ENCODE data around the gene NR1D2. TPM values are rescaled to one million over a fixed set of nuclear protein-coding genes. Genes with fewer than 3 reads are reported as not detected.

NR1D2 gene
- total RNA-seq, 4 donors from 2014 or later: 36.9 to 52.1 (median 41.5) TPM

DNA sequence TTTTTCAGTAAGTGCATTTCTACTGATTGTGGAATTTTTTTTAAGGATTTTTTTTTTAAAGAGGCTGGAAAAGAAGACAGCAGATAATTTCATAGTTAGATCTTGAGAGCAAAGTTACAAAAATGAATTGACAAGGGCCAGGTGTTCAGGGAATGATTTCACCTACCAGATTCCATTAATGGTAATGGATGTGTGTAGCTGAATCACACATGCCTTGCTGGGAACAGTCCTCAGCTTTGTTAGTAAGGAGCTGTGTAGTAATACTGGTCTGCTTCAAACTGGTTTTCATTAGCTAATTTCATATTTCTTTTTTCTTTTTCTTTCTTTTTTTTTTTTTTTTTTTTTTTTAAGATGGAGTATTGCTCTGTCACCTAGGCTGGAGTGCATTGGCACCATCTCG lies 16.0 kb downstream of the NR1D2 start:
- WGBS, 2 donors (ENCODE audit: low coverage in 1 of 2): no CpG with 5 or more reads among the region's 1 CpG
- Histone ChIP-seq H3K4me3 (no peak overlapping the region), H3K36me3 (peaks cover 0 to 69% of the 10 kb centered on the region in 2 donors), H3K27me3 (no peaks in the 10 kb centered on the region), H3K9me3 (no peaks in the 10 kb centered on the region), H3K27ac (peak overlapping the region in 3 of 4 donors; percentile 38 to 76 (median 76)), H3K4me1 (peaks cover 3 to 57% (median 12%) of the 10 kb centered on the region in 3 donors)
- TF ChIP-seq, protein P1, sequence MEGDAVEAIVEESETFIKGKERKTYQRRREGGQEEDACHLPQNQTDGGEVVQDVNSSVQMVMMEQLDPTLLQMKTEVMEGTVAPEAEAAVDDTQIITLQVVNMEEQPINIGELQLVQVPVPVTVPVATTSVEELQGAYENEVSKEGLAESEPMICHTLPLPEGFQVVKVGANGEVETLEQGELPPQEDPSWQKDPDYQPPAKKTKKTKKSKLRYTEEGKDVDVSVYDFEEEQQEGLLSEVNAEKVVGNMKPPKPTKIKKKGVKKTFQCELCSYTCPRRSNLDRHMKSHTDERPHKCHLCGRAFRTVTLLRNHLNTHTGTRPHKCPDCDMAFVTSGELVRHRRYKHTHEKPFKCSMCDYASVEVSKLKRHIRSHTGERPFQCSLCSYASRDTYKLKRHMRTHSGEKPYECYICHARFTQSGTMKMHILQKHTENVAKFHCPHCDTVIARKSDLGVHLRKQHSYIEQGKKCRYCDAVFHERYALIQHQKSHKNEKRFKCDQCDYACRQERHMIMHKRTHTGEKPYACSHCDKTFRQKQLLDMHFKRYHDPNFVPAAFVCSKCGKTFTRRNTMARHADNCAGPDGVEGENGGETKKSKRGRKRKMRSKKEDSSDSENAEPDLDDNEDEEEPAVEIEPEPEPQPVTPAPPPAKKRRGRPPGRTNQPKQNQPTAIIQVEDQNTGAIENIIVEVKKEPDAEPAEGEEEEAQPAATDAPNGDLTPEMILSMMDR (IDR thresholded peaks at IDR 0.05): no peak
- no peak for TF ChIP-seq EP300 (IDR thresholded peaks at IDR 0.05)
- ATAC-seq: no peak

- Histone ChIP-seq H3K4me3 (no peak overlapping the region), H3K27me3 (no peaks in the 10 kb centered on the region), H3K4me1 (peaks cover 6 to 65% (median 12%) of the 10 kb centered on the region in 3 donors), H3K27ac (peak overlapping the region in 2 of 4 donors; percentile 1 to 76), H3K9me3 (no peaks in the 10 kb centered on the region), H3K36me3 (peaks cover 0 to 72% of the 10 kb centered on the region in 2 donors)
- WGBS, 2 donors (ENCODE audit: low coverage in 1 of 2): 87 to 89% methylated on average over 4 of the region's 5 CpGs
- ATAC-seq: no peak
- TF ChIP-seq, protein P1 (IDR thresholded peaks at IDR 0.05): no peak
- TF ChIP-seq POLR2AphosphoS5 (IDR thresholded peaks at IDR 0.05): no peak
- no peak for TF ChIP-seq EP300 (IDR thresholded peaks at IDR 0.05)
- no peak for TF ChIP-seq POLR2A (IDR thresholded peaks at IDR 0.05)
These were observed 16.8 kb downstream of the NR1D2 start for GRCh38 chr3:23961913-23962312.

- no peaks in the 10 kb centered on the region for H3K27me3 ChIP-seq
- WGBS, 2 donors (ENCODE audit: low coverage in 1 of 2): 52 to 71% methylated on average over 3 of the region's 3 CpGs
- peaks cover 6 to 69% (median 9%) of the 10 kb centered on the region in 3 donors for H3K4me1 ChIP-seq
- TF ChIP-seq, protein P1 (IDR thresholded peaks at IDR 0.05): no peak
- TF ChIP-seq POLR2A (IDR thresholded peaks at IDR 0.05) (no peak), EP300 (IDR thresholded peaks at IDR 0.05) (no peak), POLR2AphosphoS5 (IDR thresholded peaks at IDR 0.05) (no peak)
- H3K27ac ChIP-seq: peak overlapping the region in 3 of 4 donors; percentile 25 to 76 (median 38)
- ATAC-seq: no peak
- no peak overlapping the region for H3K4me3 ChIP-seq
- H3K36me3 ChIP-seq: peaks cover 0 to 91% of the 10 kb centered on the region in 2 donors
- H3K9me3 ChIP-seq: no peaks in the 10 kb centered on the region
These were observed 19.6 kb downstream of the NR1D2 start for GRCh38 chr3:23964537-23965235.

- Histone ChIP-seq H3K36me3 (peaks cover 0 to 82% of the 10 kb centered on the region in 2 donors), H3K4me1 (peaks cover 6 to 64% (median 9%) of the 10 kb centered on the region in 3 donors), H3K9me3 (no peaks in the 10 kb centered on the region), H3K4me3 (no peak overlapping the region), H3K27ac (peak overlapping the region in 3 of 4 donors; percentile 4 to 76 (median 62)), H3K27me3 (no peaks in the 10 kb centered on the region)
- WGBS, 2 donors (ENCODE audit: low coverage in 1 of 2): 56 to 75% methylated on average over 1 of the region's 1 CpG
- no peak for ATAC-seq
- TF ChIP-seq POLR2AphosphoS5 (IDR thresholded peaks at IDR 0.05) (no peak), EP300 (IDR thresholded peaks at IDR 0.05) (no peak), POLR2A (IDR thresholded peaks at IDR 0.05) (no peak)
- TF ChIP-seq, protein P1 (IDR thresholded peaks at IDR 0.05): no peak
These were observed 21.2 kb downstream of the NR1D2 start for GRCh38 chr3:23966328-23966727.

Measured in gastroesophageal sphincter (tissue), 4 donors.